HEK293 (cell line): Measurements from ENCODE around the gene DPYD.

Experiments used
- CTCF ChIA-PET: fragments of 350-600 bp; formaldehyde crosslinking; extraction: SDS; loops from one replicate; lab custom pipeline; 2021; ENCODE audit warnings: antibody characterized with exemption; lab: Yijun Ruan, JAX
- POLR2A ChIA-PET: fragments of 300-600 bp; formaldehyde crosslinking; extraction: SDS; loops from one replicate; lab custom pipeline; 2020; ENCODE audit warnings: antibody characterized with exemption, inconsistent platforms; lab: Yijun Ruan, JAX
- H3K27ac ChIP-seq: fragments of 200-500 bp; sonication (Bioruptor generic); 2 replicates; pipeline ENCODE4 v1.5.1; 2014; ENCODE audit warnings: low read depth, low read length, control low read depth, inconsistent platforms; ENCODE audit errors: extremely low read depth
- H3K36me3 ChIP-seq, 2 experiments: fragments of 200-500 bp in 1 of 2; sonication (Bioruptor generic) in 1 of 2; 1 replicate in 1 of 2; 2 replicates in 1 of 2; pipeline ENCODE4 v1.5.1; 2014 to 2017; ENCODE audit warnings: inconsistent platforms in 2 of 2, low read length in 2 of 2; ENCODE audit not compliant: control insufficient read depth in 2 of 2, insufficient read depth in 1 of 2
- H3K4me1 ChIP-seq: fragments of 200-500 bp; sonication (Bioruptor generic); 2 replicates; pipeline ENCODE4 v1.5.1; 2014; ENCODE audit warnings: mild to moderate bottlenecking, low read length, inconsistent platforms; ENCODE audit not compliant: control insufficient read depth, insufficient read depth
- H3K4me3 ChIP-seq: 2 replicates; pipeline ENCODE4 v1.5.1; 2011; ENCODE audit warnings: low read depth, mild to moderate bottlenecking, control low read depth, low read length, moderate library complexity
- H3K9me3 ChIP-seq: fragments of 200-500 bp; sonication (Bioruptor generic); 2 replicates; pipeline ENCODE4 v1.5.1; 2014; ENCODE audit warnings: low read depth, low read length, inconsistent platforms; ENCODE audit not compliant: control insufficient read depth, insufficient read depth
- EGR2 ChIP-seq: fragments of 450-650 bp; formaldehyde crosslinking; IDR thresholded peaks from 2 replicates; pipeline ENCODE4 v1.5.1; 2016; ENCODE audit warnings: low read depth, missing biosample characterization, missing genetic modification characterization
- FEZF1 ChIP-seq: fragments of 450-650 bp; formaldehyde crosslinking; IDR thresholded peaks from 2 replicates; pipeline ENCODE4 v1.5.1; 2016; ENCODE audit warnings: missing biosample characterization, missing genetic modification characterization
- HOXA7 ChIP-seq: sonication (generic); formaldehyde crosslinking; IDR thresholded peaks from 2 replicates; pipeline ENCODE4 v1.8.1; 2022; ENCODE audit warnings: missing genetic modification reagents, borderline replicate concordance
- MEIS1 ChIP-seq: sonication (generic); formaldehyde crosslinking; IDR thresholded peaks from 2 replicates; pipeline ENCODE4 v1.8.1; 2022; ENCODE audit warnings: missing genetic modification reagents, mild to moderate bottlenecking, borderline replicate concordance
- MZF1 ChIP-seq: fragments of 450-650 bp; formaldehyde crosslinking; IDR thresholded peaks from 2 replicates; pipeline ENCODE4 v1.5.1; 2017; ENCODE audit warnings: missing biosample characterization, missing genetic modification characterization, borderline replicate concordance
- PRDM4 ChIP-seq: fragments of 450-650 bp; formaldehyde crosslinking; IDR thresholded peaks from 2 replicates; pipeline ENCODE4 v1.5.1; 2017; ENCODE audit warnings: missing biosample characterization, missing genetic modification characterization
- REPIN1 ChIP-seq: fragments of 450-650 bp; formaldehyde crosslinking; IDR thresholded peaks from 2 replicates; pipeline ENCODE4 v1.5.1; 2017; ENCODE audit warnings: missing biosample characterization, missing genetic modification characterization, low read depth
- SALL2 ChIP-seq: fragments of 450-650 bp; formaldehyde crosslinking; IDR thresholded peaks from 2 replicates; pipeline ENCODE4 v1.5.0; 2017; ENCODE audit warnings: missing biosample characterization, mild to moderate bottlenecking, missing genetic modification characterization, borderline replicate concordance
- SP2 ChIP-seq: fragments of 450-650 bp; formaldehyde crosslinking; IDR thresholded peaks from 2 replicates; pipeline ENCODE4 v1.5.1; 2016; ENCODE audit warnings: missing biosample characterization, missing genetic modification characterization
- TCF7L2 ChIP-seq: IDR thresholded peaks from 2 replicates; pipeline ENCODE4 v1.6.1; 2011; ENCODE audit warnings: low read depth, mild to moderate bottlenecking, inconsistent platforms, low read length, moderate library complexity, borderline replicate concordance
- ZEB2 ChIP-seq: fragments of 450-650 bp; formaldehyde crosslinking; IDR thresholded peaks from 2 replicates; pipeline ENCODE4 v1.5.1; 2016; ENCODE audit warnings: missing biosample characterization, missing genetic modification characterization
- ZNF114 ChIP-seq: fragments of 450-650 bp; formaldehyde crosslinking; IDR thresholded peaks from 2 replicates; pipeline ENCODE4 v1.5.0; 2017; ENCODE audit warnings: missing biosample characterization, missing genetic modification characterization
- ZNF16 ChIP-seq: fragments of 450-650 bp; formaldehyde crosslinking; IDR thresholded peaks from 2 replicates; pipeline ENCODE4 v1.5.1; 2016; ENCODE audit warnings: low read depth, missing biosample characterization, missing genetic modification characterization
- ZNF248 ChIP-seq: fragments of 450-650 bp; formaldehyde crosslinking; IDR thresholded peaks from 2 replicates; pipeline ENCODE4 v1.5.1; 2017; ENCODE audit warnings: missing biosample characterization, missing genetic modification characterization
- ZNF404 ChIP-seq: fragments of 450-650 bp; formaldehyde crosslinking; IDR thresholded peaks from 2 replicates; pipeline ENCODE4 v1.5.1; 2017; ENCODE audit warnings: missing biosample characterization, missing genetic modification characterization
- ZNF521 ChIP-seq: fragments of 450-650 bp; formaldehyde crosslinking; IDR thresholded peaks from 2 replicates; pipeline ENCODE4 v1.5.1; 2017; ENCODE audit warnings: missing biosample characterization, mild to moderate bottlenecking, missing genetic modification characterization
- ZNF544 ChIP-seq: fragments of 450-650 bp; formaldehyde crosslinking; IDR thresholded peaks from 2 replicates; pipeline ENCODE4 v1.5.0; 2017; ENCODE audit warnings: missing biosample characterization, missing genetic modification characterization
- ZNF548 ChIP-seq: fragments of 450-650 bp; formaldehyde crosslinking; IDR thresholded peaks from 2 replicates; pipeline ENCODE4 v1.5.1; 2016; ENCODE audit warnings: missing biosample characterization, missing genetic modification characterization
- ZNF555 ChIP-seq: fragments of 450-650 bp; formaldehyde crosslinking; conservative IDR thresholded peaks from 2 replicates; pipeline ENCODE4 v1.5.1; 2017; ENCODE audit warnings: missing biosample characterization, mild to moderate bottlenecking, missing genetic modification characterization, inconsistent platforms
- ZNF580 ChIP-seq: fragments of 450-650 bp; formaldehyde crosslinking; IDR thresholded peaks from 2 replicates; pipeline ENCODE4 v1.5.1; 2016; ENCODE audit warnings: missing biosample characterization, missing genetic modification characterization
- ZNF768 ChIP-seq: fragments of 450-650 bp; formaldehyde crosslinking; IDR thresholded peaks from 2 replicates; pipeline ENCODE4 v1.5.1; 2018; ENCODE audit warnings: missing biosample characterization, mild to moderate bottlenecking, missing genetic modification characterization
- ZSCAN23 ChIP-seq: fragments of 450-650 bp; formaldehyde crosslinking; IDR thresholded peaks from 2 replicates; pipeline ENCODE4 v1.5.1; 2016; ENCODE audit warnings: missing biosample characterization, missing genetic modification characterization
- TF ChIP-seq, protein P1 (sequence below): fragments of 450-650 bp; formaldehyde crosslinking; IDR thresholded peaks from 2 replicates; pipeline ENCODE4 v1.5.1; 2017; ENCODE audit warnings: missing biosample characterization, missing genetic modification characterization
- TF ChIP-seq, protein P2 (sequence below): fragments of 450-650 bp; formaldehyde crosslinking; IDR thresholded peaks from 2 replicates; pipeline ENCODE4 v1.5.1; 2016; ENCODE audit warnings: missing biosample characterization, missing genetic modification characterization

Gene DPYD

DNA sequence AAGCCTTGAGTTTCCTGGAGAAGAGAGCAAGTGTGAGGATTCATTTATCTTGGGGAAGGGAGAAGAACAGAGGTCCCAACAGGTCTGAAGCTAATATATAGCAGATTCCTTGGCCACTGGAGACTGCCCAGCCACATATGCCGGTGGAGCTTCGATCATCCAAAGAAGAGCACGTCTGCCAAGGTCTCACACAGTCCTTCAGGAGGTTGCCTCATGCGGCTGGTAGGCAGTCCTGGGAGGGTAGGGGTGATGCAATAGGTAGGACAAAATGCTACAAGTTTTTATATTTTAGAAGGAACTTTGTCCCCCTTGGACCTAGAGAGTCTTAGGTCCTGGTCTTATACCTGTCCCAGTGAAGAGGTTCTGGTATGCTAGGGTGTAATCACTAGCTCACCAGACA, 582.5 kb downstream of the DPYD start:
- no peak overlapping the region for H3K4me3 ChIP-seq
- H3K27ac ChIP-seq, result no peak overlapping the region
- no peaks in the 10 kb centered on the region for H3K9me3 ChIP-seq
- H3K4me1 ChIP-seq, result no peaks in the 10 kb centered on the region
- H3K36me3 ChIP-seq, result no peaks in the 10 kb centered on the region
- TF ChIP-seq REPIN1 (tag by site-specific recombination) (no peak), ZNF404 (no peak), SP2 (tag by site-specific recombination) (no peak), ZSCAN23 (tag by site-specific recombination) (no peak), EGR2 (tag by site-specific recombination) (no peak), ZEB2 (tag by site-specific recombination) (no peak), MEIS1 (no peak)
- TF ChIP-seq, all 188 proteins: peak for 0
- CTCF ChIA-PET, result no interaction called here
- POLR2A ChIA-PET, result no interaction called here

DNA sequence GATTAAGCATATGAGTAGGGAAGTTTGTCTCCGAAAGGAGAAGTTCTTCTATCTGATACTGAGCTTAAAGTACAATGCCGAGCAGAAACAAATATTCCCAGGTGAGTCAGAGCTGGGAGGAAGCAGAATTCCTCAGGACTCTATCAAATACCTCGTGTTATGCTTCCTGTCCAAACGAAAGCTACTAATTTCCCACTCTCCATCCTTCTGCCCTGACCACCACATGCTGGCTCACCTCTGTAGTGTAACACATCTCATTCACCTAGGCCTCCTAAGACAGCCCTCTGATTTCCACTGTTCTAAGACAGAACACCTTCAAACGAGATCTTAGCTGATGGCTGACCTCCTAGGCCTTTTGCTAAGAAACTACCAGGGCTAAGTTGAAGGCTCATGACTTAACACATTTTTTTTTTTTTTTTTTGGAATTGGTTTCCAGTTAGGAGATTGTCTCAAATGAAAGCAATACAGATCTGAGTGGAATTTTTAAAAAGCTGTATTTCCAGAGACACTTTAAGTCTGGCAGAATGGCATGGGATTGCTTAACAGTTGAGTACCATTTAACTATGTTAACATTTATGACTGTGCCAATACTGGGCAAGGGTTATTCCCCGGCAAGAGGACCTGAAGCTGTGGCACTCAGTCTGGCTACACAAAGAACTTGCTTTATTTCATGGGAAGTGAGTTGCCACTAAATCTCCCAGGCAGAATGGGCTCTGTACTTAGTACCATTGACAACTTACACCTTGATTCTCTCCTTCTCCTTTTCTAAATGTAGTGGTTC, 583.4 kb downstream of the DPYD start:
- ChIA-PET POLR2A (no interaction called here), CTCF (no interaction called here)
- no peak overlapping the region for H3K4me3 ChIP-seq
- H3K36me3 ChIP-seq, result no peaks in the 10 kb centered on the region
- no peaks in the 10 kb centered on the region for H3K9me3 ChIP-seq
- TF ChIP-seq ZNF16 (no peak), PRDM4 (no peak), ZNF114 (tag by site-specific recombination) (no peak), ZNF548 (tag by site-specific recombination) (no peak), HOXA7 (no peak)
- TF ChIP-seq, protein P1, sequence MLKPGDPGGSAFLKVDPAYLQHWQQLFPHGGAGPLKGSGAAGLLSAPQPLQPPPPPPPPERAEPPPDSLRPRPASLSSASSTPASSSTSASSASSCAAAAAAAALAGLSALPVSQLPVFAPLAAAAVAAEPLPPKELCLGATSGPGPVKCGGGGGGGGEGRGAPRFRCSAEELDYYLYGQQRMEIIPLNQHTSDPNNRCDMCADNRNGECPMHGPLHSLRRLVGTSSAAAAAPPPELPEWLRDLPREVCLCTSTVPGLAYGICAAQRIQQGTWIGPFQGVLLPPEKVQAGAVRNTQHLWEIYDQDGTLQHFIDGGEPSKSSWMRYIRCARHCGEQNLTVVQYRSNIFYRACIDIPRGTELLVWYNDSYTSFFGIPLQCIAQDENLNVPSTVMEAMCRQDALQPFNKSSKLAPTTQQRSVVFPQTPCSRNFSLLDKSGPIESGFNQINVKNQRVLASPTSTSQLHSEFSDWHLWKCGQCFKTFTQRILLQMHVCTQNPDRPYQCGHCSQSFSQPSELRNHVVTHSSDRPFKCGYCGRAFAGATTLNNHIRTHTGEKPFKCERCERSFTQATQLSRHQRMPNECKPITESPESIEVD (tag by site-specific recombination), result no peak
- H3K4me1 ChIP-seq, result no peaks in the 10 kb centered on the region
- H3K27ac ChIP-seq, result no peak overlapping the region

DNA sequence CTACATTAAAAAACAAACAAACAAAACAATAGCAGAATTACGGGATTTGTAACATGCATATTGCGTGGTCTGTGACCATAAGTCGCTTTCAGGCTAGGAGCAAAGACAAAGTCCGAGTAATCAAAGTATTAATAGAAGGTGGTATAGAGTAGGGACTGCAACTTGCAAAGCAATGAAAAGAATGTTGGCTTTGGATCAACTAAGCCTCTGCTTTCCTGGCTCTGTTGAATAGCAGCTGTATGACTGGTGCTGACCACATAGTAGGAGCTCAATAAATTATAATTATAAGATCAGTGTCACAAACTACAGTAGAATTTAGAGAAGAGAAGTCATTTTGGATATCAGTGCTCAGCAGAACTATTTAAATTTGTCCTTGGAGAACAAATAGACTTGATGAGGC, 586.4 kb downstream of the DPYD start:
- Histone ChIP-seq H3K36me3 (no peaks in the 10 kb centered on the region), H3K4me1 (no peaks in the 10 kb centered on the region), H3K4me3 (no peak overlapping the region), H3K9me3 (no peaks in the 10 kb centered on the region), H3K27ac (no peak overlapping the region)
- ChIA-PET POLR2A (no interaction called here), CTCF (no interaction called here)
- TF ChIP-seq MZF1 (tag by site-specific recombination) (no peak), ZNF248 (no peak), SALL2 (tag by site-specific recombination) (no peak), ZNF580 (tag by site-specific recombination) (no peak), ZNF555 (no peak), FEZF1 (tag by site-specific recombination) (no peak), TCF7L2 (no peak), ZNF768 (tag by site-specific recombination) (no peak), ZNF16 (no peak), ZNF544 (tag by site-specific recombination) (no peak), ZNF521 (tag by site-specific recombination) (no peak)
- TF ChIP-seq, protein P2, sequence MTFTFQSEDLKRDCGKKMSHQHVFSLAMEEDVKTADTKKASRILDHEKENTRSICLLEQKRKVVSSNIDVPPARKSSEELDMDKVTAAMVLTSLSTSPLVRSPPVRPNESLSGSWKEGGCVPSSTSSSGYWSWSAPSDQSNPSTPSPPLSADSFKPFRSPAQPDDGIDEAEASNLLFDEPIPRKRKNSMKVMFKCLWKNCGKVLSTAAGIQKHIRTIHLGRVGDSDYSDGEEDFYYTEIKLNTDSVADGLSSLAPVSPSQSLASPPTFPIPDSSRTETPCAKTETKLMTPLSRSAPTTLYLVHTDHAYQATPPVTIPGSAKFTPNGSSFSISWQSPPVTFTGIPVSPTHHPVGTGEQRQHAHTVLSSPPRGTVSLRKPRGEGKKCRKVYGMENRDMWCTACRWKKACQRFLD (tag by site-specific recombination), result no peak
